A673 (cell line): Measurements from ENCODE around the gene HPS1.

Source experiments
- CTCF ChIP-seq: fragments of 300-800, 200-600 bp; sonication (generic); conservative IDR thresholded peaks from 2 replicates; pipeline ENCODE4 v1.5.1; 2017; ENCODE audit warnings: low read depth, mild to moderate bottlenecking, antibody characterized with exemption, low read length, moderate library complexity, mixed read lengths
- EZH2 ChIP-seq: fragments of 200-600 bp; sonication (generic); IDR thresholded peaks from 2 replicates; pipeline ENCODE4 v1.6.1; 2017; ENCODE audit warnings: borderline replicate concordance, low read depth, mild to moderate bottlenecking, mixed read lengths, antibody characterized with exemption, low read length; ENCODE audit not compliant: poor library complexity, severe bottlenecking

GRCh38 chr10:98418665-98419468, 27.9 kb downstream of the HPS1 start:
- TF ChIP-seq CTCF (no peak), EZH2 (no peak)
